HG02943 (cell line): ENCODE results near the gene KRTAP5-10.
"Not testable (repeated sequence)": the region's sequence is repeated elsewhere in the genome, so short reads cannot be mapped to it uniquely, and the experiment has no call there.

Experiments used
- ATAC-seq: cut with Tn5 transposase; IDR thresholded peaks from one replicate; pipeline ENCODE4 v1.9.1; 2021; ENCODE audit warnings: mild to moderate bottlenecking, low read depth, moderate library complexity; ENCODE audit not compliant: unreplicated experiment

The KRTAP5-10 gene

GRCh38 chr11:71542382-71542781 lies 23.0 kb upstream of the KRTAP5-10 start:
- no peak for ATAC-seq

DNA sequence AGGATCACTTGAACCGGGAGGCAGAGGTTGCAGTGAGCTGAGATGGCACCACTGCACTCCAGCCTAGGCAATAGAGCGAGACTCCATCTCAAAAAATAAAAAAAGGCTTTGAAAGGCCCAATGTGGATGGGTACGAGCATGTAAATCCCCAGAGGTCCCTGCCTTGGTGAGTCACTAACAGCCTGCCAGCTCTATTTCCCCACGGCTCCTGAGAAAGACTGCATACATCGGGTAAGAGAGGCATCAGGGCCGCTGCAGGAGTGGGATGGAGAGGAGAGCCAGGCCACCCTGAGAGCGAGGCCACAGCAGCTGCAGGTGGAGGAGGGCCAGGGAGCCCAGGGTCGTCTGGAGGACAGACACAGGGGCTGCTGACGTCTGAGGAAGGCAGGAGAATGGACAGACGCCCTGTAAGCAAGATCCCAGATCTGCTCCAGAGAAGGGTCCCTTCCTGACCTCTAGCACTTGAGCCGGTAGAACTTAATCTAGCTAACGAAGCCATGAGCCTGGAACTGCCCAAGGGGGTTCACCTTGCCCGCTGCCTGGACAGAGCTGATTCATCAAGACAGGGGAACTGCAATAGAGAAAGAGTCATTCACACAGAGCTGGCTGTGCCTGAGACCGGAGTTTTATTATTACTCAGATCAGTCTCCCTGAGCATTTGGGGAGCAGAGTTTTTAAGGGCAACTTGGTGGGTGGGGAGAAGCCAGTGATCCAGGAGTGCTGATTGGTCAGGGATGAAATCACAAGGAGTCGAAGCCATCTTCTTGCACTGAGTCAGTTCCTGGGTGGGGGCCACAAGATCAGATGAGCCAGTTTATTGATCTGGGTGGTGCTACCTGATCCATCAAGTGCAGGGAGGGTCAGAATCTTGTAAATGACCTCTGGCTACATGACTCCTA lies 22.2 kb upstream of the KRTAP5-10 start:
- no peak for ATAC-seq

- ATAC-seq = no peak
Measured at GRCh38 chr11:71543866-71544265, 21.5 kb upstream of the KRTAP5-10 start.

DNA sequence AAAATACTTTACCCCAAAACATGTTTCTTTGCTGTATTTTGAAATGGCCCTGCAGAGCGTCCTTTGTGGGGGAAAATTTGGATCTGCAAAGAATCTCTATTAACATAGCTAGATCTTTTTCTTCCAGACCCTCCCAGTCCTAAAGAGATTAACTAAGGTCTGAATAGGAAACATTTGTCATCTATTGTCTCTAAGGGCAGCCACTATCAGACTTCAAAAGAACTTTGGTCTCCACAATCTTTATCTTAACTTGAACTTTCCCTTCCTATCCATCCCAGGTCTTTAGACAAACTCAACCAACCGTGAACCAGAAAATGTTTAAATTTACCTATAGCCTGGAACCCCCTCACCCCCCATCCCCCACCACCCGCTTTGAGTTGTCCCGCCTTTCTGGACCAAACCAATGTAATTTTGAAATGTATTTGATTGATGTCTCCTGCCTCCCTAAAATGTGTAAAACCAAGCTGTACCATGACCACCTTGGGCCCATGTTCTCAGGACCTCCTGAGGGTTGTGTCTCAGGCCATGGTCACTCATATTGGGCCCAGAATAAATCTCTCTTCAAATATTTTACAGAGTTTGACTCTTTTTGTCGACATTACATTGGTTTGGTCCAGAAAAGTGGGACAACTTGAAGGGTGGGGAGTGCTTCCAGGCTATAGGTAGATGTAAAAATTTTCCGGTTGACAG lies 20.7 kb upstream of the KRTAP5-10 start:
- no peak for ATAC-seq

DNA sequence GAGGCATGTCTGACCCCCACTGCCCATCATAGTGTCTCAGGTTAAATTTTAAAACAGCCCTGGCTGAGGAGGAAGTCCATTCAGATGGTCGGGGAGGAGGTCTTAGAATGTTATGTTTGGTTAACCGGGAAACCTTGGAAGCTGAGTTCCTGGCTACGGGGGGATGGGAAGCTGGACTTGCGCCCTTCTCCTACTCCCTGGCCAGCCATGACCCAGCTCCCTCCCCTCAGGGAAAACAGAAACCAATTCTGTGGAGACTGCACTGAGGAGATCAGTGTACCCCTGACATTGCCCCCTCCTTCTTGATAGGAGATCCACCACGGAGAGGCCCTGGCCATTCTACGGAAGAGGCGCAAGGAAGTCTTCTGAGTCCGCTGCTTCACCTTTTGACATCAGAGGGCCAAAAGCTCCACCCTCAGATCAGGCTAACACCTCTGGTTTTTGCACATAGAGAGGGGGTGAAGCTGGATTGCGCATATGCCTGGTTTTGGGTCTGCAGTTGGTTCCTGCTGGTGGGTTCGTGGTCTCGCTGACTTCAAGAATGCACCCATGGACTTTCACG lies 19.9 kb upstream of the KRTAP5-10 start:
- no peak for ATAC-seq

GRCh38 chr11:71548120-71548519 lies 17.2 kb upstream of the KRTAP5-10 start, which contains the start of gene KRTAP5-9:
TSS of gene KRTAP5-9 (plus strand) at chr11:71548420. CDS start at chr11:71548658, 238 bp downstream.
- no peak for ATAC-seq

GRCh38 chr11:71548716-71549151 lies 16.6 kb upstream of the KRTAP5-10 start:
- ATAC-seq = no peak

DNA sequence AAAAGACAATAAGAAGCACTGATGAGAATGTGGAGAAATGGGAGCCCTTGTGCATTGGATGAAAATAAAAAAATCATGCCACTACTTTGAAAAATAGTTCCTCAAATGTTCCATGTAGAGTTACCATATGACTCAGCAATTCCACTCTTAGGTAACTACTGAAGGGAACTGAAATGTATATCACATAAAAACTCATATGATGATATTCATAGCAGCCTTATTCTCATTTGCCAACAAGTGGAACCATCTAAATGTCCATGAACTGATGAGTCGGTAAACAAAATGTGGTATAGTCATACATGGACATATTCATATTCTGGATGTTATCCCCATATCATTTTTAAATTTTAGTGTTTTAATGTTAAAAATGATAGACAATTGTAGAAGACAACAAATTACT lies 13.7 kb upstream of the KRTAP5-10 start:
- no peak for ATAC-seq

- no peak for ATAC-seq
Measured at GRCh38 chr11:71554996-71555395, 10.4 kb upstream of the KRTAP5-10 start.

- ATAC-seq = no peak
Measured at GRCh38 chr11:71555508-71555907, 9.9 kb upstream of the KRTAP5-10 start.

DNA sequence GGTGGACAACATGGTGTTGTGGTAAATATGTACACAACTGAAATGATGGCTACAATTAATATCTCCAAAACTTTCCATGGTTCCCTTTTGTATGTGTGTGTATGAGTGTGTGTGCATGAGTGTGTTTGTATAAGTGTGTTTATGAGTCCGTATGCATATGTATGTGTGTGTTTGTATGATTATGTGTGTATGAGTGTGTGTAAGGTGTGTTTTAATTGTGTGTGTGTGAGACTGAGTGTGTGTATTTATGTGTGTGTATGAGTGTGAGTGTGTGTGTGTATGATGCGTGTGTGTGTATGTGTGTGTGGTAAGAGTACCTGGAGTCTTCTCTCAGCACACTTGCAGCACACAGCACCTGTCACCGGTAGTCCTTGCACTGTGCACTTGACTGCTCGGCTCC lies 9.3 kb upstream of the KRTAP5-10 start:
- ATAC-seq = no peak

DNA sequence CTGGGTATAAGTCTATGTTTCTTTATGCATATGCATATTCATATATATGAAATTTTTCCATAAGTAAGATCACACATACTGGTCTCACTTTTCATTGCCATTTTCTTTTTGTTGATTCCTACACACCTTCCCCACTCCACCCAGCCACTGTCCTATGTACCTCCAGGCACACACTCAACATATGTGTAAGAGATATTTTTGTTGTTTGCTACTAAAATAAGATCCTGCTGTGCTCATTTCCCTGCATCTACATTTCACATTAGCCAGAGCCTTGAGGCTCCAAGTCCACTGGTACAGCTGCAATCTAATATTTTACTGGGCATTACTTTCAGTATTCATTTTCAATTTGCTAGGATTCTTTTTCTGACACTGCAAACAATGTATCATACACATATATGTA lies 8.1 kb upstream of the KRTAP5-10 start:
- ATAC-seq = no peak

DNA sequence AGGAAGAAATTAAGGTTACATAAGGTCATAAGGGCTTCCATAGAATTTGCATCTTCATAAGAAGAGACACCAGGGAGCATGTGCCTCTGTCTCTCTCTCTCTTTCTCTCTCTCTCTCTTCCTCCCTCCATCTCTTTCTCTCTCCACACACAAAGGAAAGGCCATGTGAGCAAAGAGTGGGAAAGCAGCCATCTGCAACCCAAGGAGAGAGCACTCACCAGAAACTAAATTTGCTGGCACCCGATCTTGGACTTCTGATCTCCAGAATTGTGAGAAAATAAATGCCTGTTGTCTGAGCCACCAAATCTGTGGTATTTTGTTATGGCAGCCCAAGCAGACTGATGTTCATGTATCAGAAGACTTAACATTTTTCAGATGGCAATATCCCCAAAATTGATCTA lies 6.4 kb upstream of the KRTAP5-10 start:
- no peak for ATAC-seq

GRCh38 chr11:71562120-71562519 lies 3.2 kb upstream of the KRTAP5-10 start:
- no peak for ATAC-seq

- ATAC-seq = no peak
Measured at GRCh38 chr11:71563406-71563805, 2.0 kb upstream of the KRTAP5-10 start.

DNA sequence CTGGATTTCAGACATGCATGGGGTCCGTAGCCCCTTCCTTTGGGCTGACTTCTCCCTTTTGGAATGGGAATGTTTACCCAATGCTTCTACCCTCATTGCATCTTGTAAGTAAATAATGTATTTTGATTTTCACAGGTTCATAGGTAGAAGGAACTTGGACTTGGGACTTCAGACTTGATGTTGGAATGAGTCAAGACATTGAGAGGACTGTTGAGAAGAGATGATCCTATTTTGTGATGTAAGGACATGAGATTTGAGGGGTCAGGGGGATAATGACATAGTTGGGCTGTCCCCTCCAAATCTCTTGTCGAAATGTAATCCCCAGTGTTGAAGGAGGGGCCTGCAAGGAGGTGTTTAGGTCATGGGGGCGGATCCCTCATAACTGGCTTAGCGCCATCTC lies 933 bp upstream of the KRTAP5-10 start:
- no peak for ATAC-seq

DNA sequence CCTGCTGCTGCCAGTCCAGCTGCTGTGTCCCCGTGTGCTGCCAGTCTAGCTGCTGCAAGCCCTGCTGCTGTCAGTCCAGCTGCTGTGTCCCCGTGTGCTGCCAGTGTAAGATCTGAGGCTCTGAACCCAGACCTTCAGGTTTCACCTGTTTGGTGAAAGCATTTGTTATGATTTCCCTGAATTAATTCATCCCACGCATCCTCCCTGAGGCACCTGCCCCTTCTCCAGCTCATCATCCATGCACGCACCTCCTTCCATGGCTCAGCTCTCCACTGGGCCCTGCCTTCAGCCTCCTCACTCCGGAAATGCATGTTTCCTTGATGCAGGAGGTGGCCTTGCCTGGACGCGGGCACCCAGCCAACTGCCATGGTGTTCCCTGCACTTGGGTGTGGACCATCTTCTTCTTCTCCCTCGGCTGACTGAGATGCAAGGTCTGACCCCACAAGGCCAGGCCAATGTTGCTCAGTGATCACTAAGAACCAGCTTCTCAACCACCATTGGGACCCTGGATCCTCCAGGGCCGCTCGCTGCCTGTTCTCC lies 788 bp downstream of the KRTAP5-10 start:
- ATAC-seq = no peak

DNA sequence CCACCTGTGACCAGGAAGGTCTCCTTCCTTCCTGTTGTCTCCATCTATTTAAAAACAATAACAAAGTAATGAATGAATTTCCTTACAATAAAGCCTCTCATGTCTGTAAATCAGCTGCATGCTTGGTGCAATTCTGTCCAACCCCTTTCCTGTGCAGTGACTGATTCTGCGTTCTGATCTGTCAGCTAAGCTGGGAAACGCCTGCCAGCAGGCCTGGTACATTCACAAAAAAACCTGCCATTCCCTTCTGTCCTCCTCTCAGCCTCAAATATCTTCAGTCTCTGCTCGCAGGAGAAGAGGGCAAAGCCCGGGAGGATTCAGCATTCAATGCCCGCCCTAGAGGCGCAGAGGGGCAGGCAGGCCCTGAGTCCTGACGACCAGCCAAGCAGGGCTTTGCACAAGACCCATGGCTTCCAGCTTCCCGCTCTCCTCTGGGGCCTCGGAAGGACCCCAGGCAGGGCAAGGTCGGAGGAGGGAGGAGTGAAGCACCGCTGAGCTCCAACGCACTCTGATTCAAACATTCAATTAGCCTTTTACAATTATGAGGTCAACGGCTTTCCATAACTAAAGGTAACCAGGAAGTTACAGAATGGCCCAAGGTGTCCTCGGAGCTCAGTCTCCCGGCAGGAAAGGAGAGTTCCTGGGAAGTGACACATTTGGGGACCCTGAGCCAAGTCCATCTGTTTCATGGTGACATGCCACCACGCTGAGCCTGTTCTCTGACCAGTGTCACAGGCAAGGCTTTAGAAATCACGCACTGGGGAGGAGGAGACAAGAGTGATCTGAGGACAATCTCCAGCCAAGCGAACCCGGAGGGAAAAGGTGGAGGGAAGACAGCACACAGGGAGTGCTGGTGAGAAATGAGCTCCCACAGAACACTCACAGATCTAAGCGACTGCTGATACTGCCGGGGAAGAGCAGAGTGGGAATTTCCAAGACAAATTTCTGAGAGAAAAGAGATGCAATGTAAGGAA lies 1.6 kb downstream of the KRTAP5-10 start:
- ATAC-seq = not testable (repeated sequence)

GRCh38 chr11:71567633-71568032 lies 2.3 kb downstream of the KRTAP5-10 start:
- ATAC-seq = not testable (repeated sequence)
